HG03558 (cell line): ENCODE results near the gene TRAPPC8.
"Not testable (repeated sequence)": the region's sequence is repeated elsewhere in the genome, so short reads cannot be mapped to it uniquely, and the experiment has no call there.

Experiments used
- ATAC-seq: cut with Tn5 transposase; IDR thresholded peaks from one replicate; pipeline ENCODE4 v1.9.1; 2021; ENCODE audit warnings: moderate number of reproducible peaks; ENCODE audit not compliant: unreplicated experiment; ENCODE audit errors: extremely low read depth

The TRAPPC8 gene

GRCh38 chr18:31942999-31943877 lies at the start of gene TRAPPC8:
Gene TRAPPC8 (minus strand): TSS chr18:31943128. CDS start chr18:31942764, 364 bp downstream.
- peak; percentile 77 for ATAC-seq

GRCh38 chr18:31990823-31991222 lies 47.9 kb upstream of the TRAPPC8 start:
- ATAC-seq, result peak; percentile 98

GRCh38 chr18:31983976-31984375 lies 41.0 kb upstream of the TRAPPC8 start:
- no peak for ATAC-seq

- no peak for ATAC-seq
Observed at GRCh38 chr18:31983020-31983419, 40.1 kb upstream of the TRAPPC8 start.

GRCh38 chr18:31980863-31981262 lies 37.9 kb upstream of the TRAPPC8 start:
- ATAC-seq, result no peak

GRCh38 chr18:31979714-31980113 lies 36.8 kb upstream of the TRAPPC8 start:
- ATAC-seq, result no peak

GRCh38 chr18:31978616-31979015 lies 35.7 kb upstream of the TRAPPC8 start:
- no peak for ATAC-seq

GRCh38 chr18:31977270-31977872 lies 34.4 kb upstream of the TRAPPC8 start:
- no peak for ATAC-seq

- ATAC-seq, result no peak
Observed at GRCh38 chr18:31976242-31976641, 33.3 kb upstream of the TRAPPC8 start.

GRCh38 chr18:31973929-31974546 lies 31.1 kb upstream of the TRAPPC8 start:
- no peak for ATAC-seq

- ATAC-seq, result no peak
Observed at GRCh38 chr18:31970617-31971016, 27.7 kb upstream of the TRAPPC8 start.

- ATAC-seq, result no peak
Observed at GRCh38 chr18:31965316-31965970, 22.5 kb upstream of the TRAPPC8 start.

GRCh38 chr18:31957728-31958127 lies 14.8 kb upstream of the TRAPPC8 start:
- no peak for ATAC-seq

- ATAC-seq, result no peak
Observed at GRCh38 chr18:31954349-31954748, 11.4 kb upstream of the TRAPPC8 start.

GRCh38 chr18:31953699-31954098 lies 10.8 kb upstream of the TRAPPC8 start:
- ATAC-seq, result not testable (repeated sequence)

- ATAC-seq, result no peak
Observed at GRCh38 chr18:31952223-31952622, 9.3 kb upstream of the TRAPPC8 start.

- ATAC-seq, result no peak
Observed at GRCh38 chr18:31950583-31950982, 7.7 kb upstream of the TRAPPC8 start.

- not testable (repeated sequence) for ATAC-seq
Observed at GRCh38 chr18:31948349-31948748, 5.4 kb upstream of the TRAPPC8 start.

GRCh38 chr18:31946305-31947046 lies 3.5 kb upstream of the TRAPPC8 start:
- no peak for ATAC-seq
